ENCODE measurements around the gene PTPRK. TPM values are rescaled to one million over a fixed set of nuclear protein-coding genes. Genes with fewer than 3 reads are reported as not detected.

Gene PTPRK
- total RNA-seq, 1 experiment from 2014 or later, result 53.8 TPM

- Histone ChIP-seq H3K9me3 (ENCODE audit: low read length) (no peaks in the 10 kb centered on the region), H3K79me2 (ENCODE audit: low read length) (0 out of 2 replicates have a peak, but pooled peaks cover 6% of the 10 kb centered on the region), H3K27me3 (ENCODE audit: low read length) (no peaks in the 10 kb centered on the region), H3K4me3 (ENCODE audit: low read length) (no peak overlapping the region), H3K9ac (ENCODE audit: low read length) (no peak overlapping the region), H3K36me3 (ENCODE audit: low read depth, low read length) (no peaks in the 10 kb centered on the region; the same call in 1 of the 2 replicates), H3F3A (ENCODE audit: low read length, unreplicated experiment) (no peaks in the 10 kb centered on the region), H3K9me2 (replicated peaks; ENCODE audit: low read length) (no peaks in the 10 kb centered on the region), H3K4me1 (ENCODE audit: insufficient read depth, low read length) (no peaks in the 10 kb centered on the region), H4K20me1 (ENCODE audit: low read length) (no peaks in the 10 kb centered on the region), H2AFZ (ENCODE audit: low read length) (no peak overlapping the region), H3K27ac (ENCODE audit: low read length) (no peak overlapping the region), H3K4me2 (ENCODE audit: low read length) (no peak overlapping the region)
- intact Hi-C loops (cut with micrococcal nuclease), result no loop called here
- BruUV-seq (replicated peaks), result no TSS peak
- ATAC-seq, result no peak
- no peak for DNase-seq
- ChIA-PET POLR2A (ENCODE audit: unreplicated experiment) (no interaction called here), CTCF (no interaction called here)
- TF ChIP-seq EZH2phosphoT487 (IDR thresholded peaks at IDR 0.05; ENCODE audit: borderline replicate concordance, low read length) (no peak), EZH2 (IDR thresholded peaks at IDR 0.05; ENCODE audit: low read length, unreplicated experiment) (no peak), CTCF (conservative IDR thresholded peaks at IDR 0.05; ENCODE audit: low read depth, low read length) (no peak)
Measured at GRCh38 chr6:128259730-128260685, 260.4 kb downstream of the PTPRK start.

- Histone ChIP-seq H3K4me2 (ENCODE audit: low read length) (no peak overlapping the region), H3K4me3 (ENCODE audit: low read length) (no peak overlapping the region), H3K79me2 (ENCODE audit: low read length) (0 out of 2 replicates have a peak, but pooled peaks cover 6% of the 10 kb centered on the region), H3K27ac (ENCODE audit: low read length) (no peak overlapping the region), H3K36me3 (ENCODE audit: low read depth, low read length) (no peaks in the 10 kb centered on the region), H3K27me3 (ENCODE audit: low read length) (no peaks in the 10 kb centered on the region), H3F3A (ENCODE audit: low read length, unreplicated experiment) (no peaks in the 10 kb centered on the region), H4K20me1 (ENCODE audit: low read length) (no peaks in the 10 kb centered on the region), H3K9me2 (replicated peaks; ENCODE audit: low read length) (no peaks in the 10 kb centered on the region), H3K9ac (ENCODE audit: low read length) (no peak overlapping the region), H3K4me1 (ENCODE audit: insufficient read depth, low read length) (no peaks in the 10 kb centered on the region), H3K9me3 (ENCODE audit: low read length) (no peaks in the 10 kb centered on the region), H2AFZ (ENCODE audit: low read length) (no peak overlapping the region)
- CTCF ChIA-PET, result no interaction called here
- DNase-seq, result no peak
- BruUV-seq (replicated peaks), result no TSS peak
- ATAC-seq, result no peak
- intact Hi-C loops (cut with micrococcal nuclease), result no loop called here
- POLR2A ChIA-PET (ENCODE audit: unreplicated experiment), result no interaction called here
- no peak for TF ChIP-seq EZH2phosphoT487 (IDR thresholded peaks at IDR 0.05; ENCODE audit: borderline replicate concordance, low read length)
- TF ChIP-seq EZH2 (IDR thresholded peaks at IDR 0.05; ENCODE audit: low read length, unreplicated experiment), result no peak
- TF ChIP-seq CTCF (conservative IDR thresholded peaks at IDR 0.05; ENCODE audit: low read depth, low read length), result no peak
Measured at GRCh38 chr6:128259029-128259724, 261.2 kb downstream of the PTPRK start.

Data from PC-3 (cell line).